ENCODE data around the gene DRG2. TPM values are rescaled to one million over a fixed set of nuclear protein-coding genes. Genes with fewer than 3 reads are reported as not detected.
A peak's percentile ranks its signal among the peaks of the same experiment; 100 is the strongest.

The DRG2 gene
- total and polyA plus RNA-seq, 2 of the 13 experiments (the other 11 are each of a cell fraction or from before 2014, with no cell fraction given) = 20.1 to 26.6 TPM

DNA sequence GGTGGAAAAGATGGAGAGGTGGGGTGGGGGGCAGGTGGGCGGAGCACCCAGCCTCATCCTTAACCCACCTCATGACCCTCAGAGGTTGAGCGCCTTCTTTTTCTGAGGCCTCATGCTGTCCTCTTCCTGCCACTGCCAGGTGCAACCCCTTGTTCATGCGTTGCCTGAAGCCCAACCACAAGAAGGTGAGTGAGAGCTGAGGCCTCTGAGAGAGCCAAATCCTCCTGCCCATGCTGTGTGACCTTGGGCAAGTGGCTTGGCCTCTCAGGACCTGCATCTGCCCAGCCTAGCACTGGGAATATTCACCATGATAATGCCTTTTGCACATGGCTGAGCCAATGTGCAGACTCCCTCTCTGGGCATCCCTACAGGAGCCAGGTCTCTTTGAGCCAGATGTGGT is 52.9 kb downstream of the DRG2 start:
- Histone ChIP-seq H3K27me3 (ENCODE audit: control insufficient read depth in 1 of 2, insufficient read depth in 2 of 2, low read length in 2 of 2) (peaks cover 0 to 2% of the 10 kb centered on the region in 2 experiments; a peak in 1 of 5 replicates), H3K79me2 (ENCODE audit: insufficient read depth, low read length) (no peaks in the 10 kb centered on the region), H3K27ac (ENCODE audit: extremely low read length, insufficient read depth, low read length) (no peak overlapping the region), H3K36me3 (replicated peaks in 1 of 2; ENCODE audit: control insufficient read depth in 1 of 2, insufficient read depth in 2 of 2, low read length in 2 of 2) (no peaks in the 10 kb centered on the region), H3K4me3 (replicated peaks in 1 of 3; ENCODE audit: insufficient read depth in 1 of 3, low read depth in 2 of 3, low read length in 3 of 3) (no peak overlapping the region), H3K9ac (ENCODE audit: insufficient read depth, low read depth, low read length) (no peak overlapping the region), H3K9me3 (ENCODE audit: low read length) (no peaks in the 10 kb centered on the region), H3K4me1 (ENCODE audit: insufficient read depth, low read length) (peaks cover 45% of the 10 kb centered on the region), H4K20me1 (ENCODE audit: insufficient read depth, low read length) (no peaks in the 10 kb centered on the region; the same call in 1 of the 2 replicates), H2AFZ (ENCODE audit: low read length) (no peak overlapping the region), H3K4me2 (ENCODE audit: low read depth, low read length) (0 out of 2 replicates have a peak overlapping the region, but pooled peaks have one; percentile 24)
- ATAC-seq = no peak
- in situ Hi-C loops (cut with HindIII; ENCODE audit: extremely low pct_ligation_motif_present, low pct_unique_long_range_greater_than_20kb) = no loop called here
- DNase-seq (ENCODE audit: low spot score) = no peak
- FAIRE-seq = no peak
- ChIA-PET CTCF (ENCODE audit: low intra/inter-chr PET ratio, low total read pairs) (no interaction called here), POLR2A (interaction anchor here (1.0 kb wide), 1 partner anchor 43 kb away, joined by 3 read pairs; the partner anchor contains the start of gene ALKBH5)
- no TSS peak for BruUV-seq (replicated peaks)
- WGBS (ENCODE audit: low lambda C conversion rate) = 78% methylated on average over 3 of the region's 3 CpGs
- intact Hi-C loops (cut with micrococcal nuclease; ENCODE audit: unreplicated experiment) = no loop called here
- TF ChIP-seq NAIF1 (CRISPR knock-in tag; IDR thresholded peaks at IDR 0.05; ENCODE audit: borderline replicate concordance) = no peak
- no peak for TF ChIP-seq TBX3 (IDR thresholded peaks at IDR 0.05; ENCODE audit: borderline replicate concordance)
- no peak for TF ChIP-seq ZNF451 (CRISPR knock-in tag; IDR thresholded peaks at IDR 0.05)
- no peak for TF ChIP-seq ZNF615 (CRISPR knock-in tag; IDR thresholded peaks at IDR 0.05; ENCODE audit: borderline replicate concordance)
- TF ChIP-seq ZNF768 (CRISPR knock-in tag; IDR thresholded peaks at IDR 0.05) = peak; percentile 96
- TF ChIP-seq, protein P1, sequence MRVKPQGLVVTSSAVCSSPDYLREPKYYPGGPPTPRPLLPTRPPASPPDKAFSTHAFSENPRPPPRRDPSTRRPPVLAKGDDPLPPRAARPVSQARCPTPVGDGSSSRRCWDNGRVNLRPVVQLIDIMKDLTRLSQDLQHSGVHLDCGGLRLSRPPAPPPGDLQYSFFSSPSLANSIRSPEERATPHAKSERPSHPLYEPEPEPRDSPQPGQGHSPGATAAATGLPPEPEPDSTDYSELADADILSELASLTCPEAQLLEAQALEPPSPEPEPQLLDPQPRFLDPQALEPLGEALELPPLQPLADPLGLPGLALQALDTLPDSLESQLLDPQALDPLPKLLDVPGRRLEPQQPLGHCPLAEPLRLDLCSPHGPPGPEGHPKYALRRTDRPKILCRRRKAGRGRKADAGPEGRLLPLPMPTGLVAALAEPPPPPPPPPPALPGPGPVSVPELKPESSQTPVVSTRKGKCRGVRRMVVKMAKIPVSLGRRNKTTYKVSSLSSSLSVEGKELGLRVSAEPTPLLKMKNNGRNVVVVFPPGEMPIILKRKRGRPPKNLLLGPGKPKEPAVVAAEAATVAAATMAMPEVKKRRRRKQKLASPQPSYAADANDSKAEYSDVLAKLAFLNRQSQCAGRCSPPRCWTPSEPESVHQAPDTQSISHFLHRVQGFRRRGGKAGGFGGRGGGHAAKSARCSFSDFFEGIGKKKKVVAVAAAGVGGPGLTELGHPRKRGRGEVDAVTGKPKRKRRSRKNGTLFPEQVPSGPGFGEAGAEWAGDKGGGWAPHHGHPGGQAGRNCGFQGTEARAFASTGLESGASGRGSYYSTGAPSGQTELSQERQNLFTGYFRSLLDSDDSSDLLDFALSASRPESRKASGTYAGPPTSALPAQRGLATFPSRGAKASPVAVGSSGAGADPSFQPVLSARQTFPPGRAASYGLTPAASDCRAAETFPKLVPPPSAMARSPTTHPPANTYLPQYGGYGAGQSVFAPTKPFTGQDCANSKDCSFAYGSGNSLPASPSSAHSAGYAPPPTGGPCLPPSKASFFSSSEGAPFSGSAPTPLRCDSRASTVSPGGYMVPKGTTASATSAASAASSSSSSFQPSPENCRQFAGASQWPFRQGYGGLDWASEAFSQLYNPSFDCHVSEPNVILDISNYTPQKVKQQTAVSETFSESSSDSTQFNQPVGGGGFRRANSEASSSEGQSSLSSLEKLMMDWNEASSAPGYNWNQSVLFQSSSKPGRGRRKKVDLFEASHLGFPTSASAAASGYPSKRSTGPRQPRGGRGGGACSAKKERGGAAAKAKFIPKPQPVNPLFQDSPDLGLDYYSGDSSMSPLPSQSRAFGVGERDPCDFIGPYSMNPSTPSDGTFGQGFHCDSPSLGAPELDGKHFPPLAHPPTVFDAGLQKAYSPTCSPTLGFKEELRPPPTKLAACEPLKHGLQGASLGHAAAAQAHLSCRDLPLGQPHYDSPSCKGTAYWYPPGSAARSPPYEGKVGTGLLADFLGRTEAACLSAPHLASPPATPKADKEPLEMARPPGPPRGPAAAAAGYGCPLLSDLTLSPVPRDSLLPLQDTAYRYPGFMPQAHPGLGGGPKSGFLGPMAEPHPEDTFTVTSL (CRISPR knock-in tag; IDR thresholded peaks at IDR 0.05; ENCODE audit: borderline replicate concordance) = no peak
- TF ChIP-seq SALL1 (CRISPR knock-in tag; IDR thresholded peaks at IDR 0.05) = no peak
- TF ChIP-seq ZNF329 (CRISPR knock-in tag; IDR thresholded peaks at IDR 0.05; ENCODE audit: low read depth) = peak; percentile 95
- TF ChIP-seq, protein P2, sequence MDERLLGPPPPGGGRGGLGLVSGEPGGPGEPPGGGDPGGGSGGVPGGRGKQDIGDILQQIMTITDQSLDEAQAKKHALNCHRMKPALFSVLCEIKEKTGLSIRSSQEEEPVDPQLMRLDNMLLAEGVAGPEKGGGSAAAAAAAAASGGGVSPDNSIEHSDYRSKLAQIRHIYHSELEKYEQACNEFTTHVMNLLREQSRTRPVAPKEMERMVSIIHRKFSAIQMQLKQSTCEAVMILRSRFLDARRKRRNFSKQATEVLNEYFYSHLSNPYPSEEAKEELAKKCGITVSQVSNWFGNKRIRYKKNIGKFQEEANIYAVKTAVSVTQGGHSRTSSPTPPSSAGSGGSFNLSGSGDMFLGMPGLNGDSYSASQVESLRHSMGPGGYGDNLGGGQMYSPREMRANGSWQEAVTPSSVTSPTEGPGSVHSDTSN (CRISPR knock-in tag; IDR thresholded peaks at IDR 0.05) = no peak
- no peak for TF ChIP-seq THAP11 (CRISPR knock-in tag; IDR thresholded peaks at IDR 0.05)
- no peak for TF ChIP-seq ZNF225 (CRISPR knock-in tag; IDR thresholded peaks at IDR 0.05)
- TF ChIP-seq, protein P3, sequence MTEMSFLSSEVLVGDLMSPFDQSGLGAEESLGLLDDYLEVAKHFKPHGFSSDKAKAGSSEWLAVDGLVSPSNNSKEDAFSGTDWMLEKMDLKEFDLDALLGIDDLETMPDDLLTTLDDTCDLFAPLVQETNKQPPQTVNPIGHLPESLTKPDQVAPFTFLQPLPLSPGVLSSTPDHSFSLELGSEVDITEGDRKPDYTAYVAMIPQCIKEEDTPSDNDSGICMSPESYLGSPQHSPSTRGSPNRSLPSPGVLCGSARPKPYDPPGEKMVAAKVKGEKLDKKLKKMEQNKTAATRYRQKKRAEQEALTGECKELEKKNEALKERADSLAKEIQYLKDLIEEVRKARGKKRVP (CRISPR knock-in tag; IDR thresholded peaks at IDR 0.05) = no peak
- no peak for TF ChIP-seq POLR2AphosphoS2 (IDR thresholded peaks at IDR 0.05; ENCODE audit: low read depth, low read length)
- no peak for TF ChIP-seq IKZF4 (CRISPR knock-in tag; IDR thresholded peaks at IDR 0.05; ENCODE audit: borderline replicate concordance, low read depth, not compliant biosample characterization)
- TF ChIP-seq NR2F2 (IDR thresholded peaks at IDR 0.05; ENCODE audit: borderline replicate concordance, low read depth) = no peak
- TF ChIP-seq SSRP1 (CRISPR knock-in tag; IDR thresholded peaks at IDR 0.05) = no peak
- TF ChIP-seq, protein P4, sequence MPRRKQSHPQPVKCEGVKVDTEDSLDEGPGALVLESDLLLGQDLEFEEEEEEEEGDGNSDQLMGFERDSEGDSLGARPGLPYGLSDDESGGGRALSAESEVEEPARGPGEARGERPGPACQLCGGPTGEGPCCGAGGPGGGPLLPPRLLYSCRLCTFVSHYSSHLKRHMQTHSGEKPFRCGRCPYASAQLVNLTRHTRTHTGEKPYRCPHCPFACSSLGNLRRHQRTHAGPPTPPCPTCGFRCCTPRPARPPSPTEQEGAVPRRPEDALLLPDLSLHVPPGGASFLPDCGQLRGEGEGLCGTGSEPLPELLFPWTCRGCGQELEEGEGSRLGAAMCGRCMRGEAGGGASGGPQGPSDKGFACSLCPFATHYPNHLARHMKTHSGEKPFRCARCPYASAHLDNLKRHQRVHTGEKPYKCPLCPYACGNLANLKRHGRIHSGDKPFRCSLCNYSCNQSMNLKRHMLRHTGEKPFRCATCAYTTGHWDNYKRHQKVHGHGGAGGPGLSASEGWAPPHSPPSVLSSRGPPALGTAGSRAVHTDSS (CRISPR knock-in tag; conservative IDR thresholded peaks at IDR 0.05) = no peak

Measured in HepG2 (cell line).